Ecto neural progenitor cell (in vitro differentiated cells): Measurements from ENCODE around the gene CCDC127.
A peak's percentile ranks its signal among the peaks of the same experiment; 100 is the strongest.

Experiments used
- DNase-seq: peaks from one replicate; pipeline ENCODE4 v3.0.0-alpha.2; 2018; ENCODE audit warnings: low spot score

CCDC127 gene

GRCh38 chr5:189486-189885 lies 28.5 kb downstream of the CCDC127 start:
- no peak for DNase-seq

DNA sequence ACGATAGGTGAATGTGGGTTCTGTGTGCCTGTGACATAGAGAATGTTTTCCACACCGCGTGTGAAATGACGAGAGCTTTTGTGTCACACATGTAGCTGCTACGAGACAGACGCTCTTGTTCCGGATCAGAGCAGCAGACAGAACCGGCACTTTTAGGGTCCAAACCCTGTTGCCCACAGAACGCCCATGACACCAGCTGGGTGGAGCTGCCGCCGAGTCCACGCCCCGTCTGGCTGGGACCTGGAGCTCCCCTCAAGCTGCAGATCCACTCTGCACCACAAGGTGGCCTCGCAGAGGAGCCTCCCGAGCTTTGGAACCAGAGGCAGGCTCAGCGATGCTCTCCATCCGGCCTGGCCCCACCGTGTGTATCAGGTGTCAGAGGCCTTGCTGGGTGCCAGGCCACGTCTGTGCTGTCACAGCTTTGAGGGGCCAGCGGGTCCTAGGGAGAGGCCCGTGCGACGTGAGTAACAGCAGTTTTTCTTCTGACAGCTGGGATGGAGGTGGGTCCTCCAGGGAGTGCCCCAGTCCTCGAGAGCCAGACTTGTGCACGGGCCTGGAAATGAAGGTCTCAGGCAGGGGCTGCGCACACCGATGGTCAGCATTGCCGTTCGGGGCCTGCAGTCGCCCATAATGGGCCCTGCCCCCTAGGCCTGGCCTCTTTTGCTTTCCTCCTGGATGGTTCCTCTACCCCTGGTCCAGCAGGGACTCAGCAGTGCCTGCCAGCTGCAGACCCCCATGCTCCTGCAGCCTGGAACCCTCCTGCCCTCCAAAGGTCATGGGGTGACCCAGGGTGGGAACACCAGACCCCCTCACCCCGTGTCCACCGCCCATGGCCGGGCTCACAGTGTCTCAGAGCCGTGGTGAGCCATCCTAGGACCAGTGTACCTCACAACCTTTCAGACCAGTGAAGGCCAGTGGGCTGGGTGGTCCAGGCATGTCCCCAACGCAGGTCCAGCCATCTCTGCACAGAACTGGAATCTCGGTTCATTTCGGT lies 29.2 kb downstream of the CCDC127 start:
- DNase-seq: peak; percentile 92

DNA sequence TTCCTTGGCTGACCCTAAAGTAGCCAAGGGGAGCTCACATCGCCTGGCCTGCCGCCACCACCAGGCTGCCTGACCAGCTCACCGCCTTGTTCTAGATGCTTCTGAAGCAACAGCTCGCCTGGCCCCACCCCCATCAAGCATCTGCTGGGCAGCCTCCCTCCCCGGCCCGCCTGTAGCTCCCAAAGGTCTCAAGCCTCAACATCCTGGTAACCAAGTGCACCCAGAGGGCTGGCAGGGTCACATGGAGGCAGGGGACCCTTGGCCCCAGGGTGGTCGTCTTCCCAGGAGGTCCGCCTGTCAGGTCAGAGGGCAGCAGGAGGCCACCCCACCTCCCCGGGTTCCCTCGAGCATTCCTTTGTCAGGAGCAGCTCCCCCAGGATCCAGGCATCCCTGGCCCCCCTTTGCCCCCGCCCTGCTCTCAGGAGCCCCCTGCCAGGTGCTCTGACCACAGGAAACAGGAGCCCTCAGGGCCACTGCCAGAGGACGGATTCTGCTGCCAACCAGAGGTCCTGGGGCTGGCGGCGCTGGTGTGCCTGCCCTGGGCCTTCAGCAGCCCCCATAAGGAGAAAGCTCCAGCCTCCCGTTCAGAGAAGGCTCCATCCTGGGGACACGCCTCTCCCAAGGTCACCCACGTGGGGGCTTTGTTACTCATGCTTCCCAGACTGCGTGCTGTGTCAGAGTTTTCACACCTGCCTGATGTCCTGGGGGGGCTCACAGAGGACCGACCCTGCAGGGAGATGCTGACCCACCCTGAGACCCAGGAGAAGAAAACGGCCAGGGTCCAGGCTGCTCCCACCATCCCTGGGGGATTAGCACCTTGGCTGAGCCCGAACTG lies 30.1 kb downstream of the CCDC127 start:
- DNase-seq: no peak

- DNase-seq: no peak
These were observed 30.9 kb downstream of the CCDC127 start for GRCh38 chr5:187042-187431.

DNA sequence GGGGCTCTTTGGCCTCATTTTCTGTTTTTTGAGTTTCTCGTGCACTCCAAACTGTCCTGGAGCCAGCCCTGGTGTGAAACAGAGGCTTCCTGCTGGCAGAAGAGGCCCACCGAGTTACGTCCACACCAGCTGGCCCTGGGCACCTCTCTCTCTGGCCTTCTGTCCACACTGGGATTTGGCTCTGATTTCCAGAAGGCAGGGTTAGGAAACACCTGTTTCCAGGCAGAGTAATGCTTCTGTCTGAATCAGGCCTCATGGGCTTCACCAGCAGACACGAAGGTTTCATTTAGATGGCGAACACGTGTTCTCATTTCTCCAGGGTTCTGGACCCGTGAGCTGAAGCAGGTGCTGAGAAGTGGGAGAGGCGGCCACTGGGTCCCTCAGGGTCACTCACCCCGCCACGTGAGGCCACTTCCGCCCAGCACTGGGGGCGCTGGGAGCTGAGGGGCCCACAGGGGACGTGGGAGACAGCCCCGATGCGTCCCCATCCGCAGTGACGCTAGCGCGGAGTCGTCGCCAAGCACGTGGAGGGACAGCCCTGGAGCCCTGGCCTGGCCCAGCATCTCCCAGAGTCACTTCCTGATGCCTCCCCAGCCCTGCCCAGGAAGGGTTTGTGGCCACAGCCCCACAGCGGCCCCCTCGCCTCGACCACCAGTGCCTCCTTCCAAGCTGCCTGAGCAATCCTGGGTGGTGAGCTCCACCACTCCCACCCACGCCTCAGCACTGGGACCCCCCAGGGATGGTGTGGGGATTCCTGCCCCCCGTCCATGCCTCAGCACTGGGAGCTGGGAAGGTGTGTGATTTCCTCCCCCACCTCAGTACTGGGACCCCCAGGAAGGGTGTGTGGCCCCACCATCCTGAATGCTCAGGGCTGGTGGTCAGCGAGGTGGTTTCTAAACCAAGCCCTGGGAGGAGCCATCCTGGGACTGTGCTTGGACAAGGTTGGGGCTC lies 31.6 kb downstream of the CCDC127 start:
- no peak for DNase-seq

- DNase-seq: no peak
These were observed 32.6 kb downstream of the CCDC127 start for GRCh38 chr5:185095-186070.

DNA sequence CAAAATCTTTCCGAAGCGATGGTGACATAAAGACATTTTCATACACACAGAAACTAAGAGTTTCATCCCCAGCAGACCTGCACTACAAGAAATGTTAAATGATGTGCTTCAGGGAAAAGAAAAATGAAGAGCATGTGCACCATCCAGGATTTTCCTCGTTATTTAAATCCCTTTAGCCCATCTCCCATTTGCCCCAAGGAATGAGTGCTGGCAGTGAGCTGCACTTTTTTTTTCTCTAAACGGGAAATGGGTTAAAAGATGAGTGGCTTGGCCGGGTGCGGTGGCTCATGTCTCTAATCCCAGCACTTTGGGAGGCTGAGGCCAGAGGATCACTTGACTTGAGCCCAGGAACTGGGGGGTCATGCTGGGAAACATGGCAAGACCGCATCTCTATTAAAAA lies 33.5 kb downstream of the CCDC127 start:
- no peak for DNase-seq

GRCh38 chr5:182126-182525 lies 35.8 kb downstream of the CCDC127 start:
- no peak for DNase-seq

DNA sequence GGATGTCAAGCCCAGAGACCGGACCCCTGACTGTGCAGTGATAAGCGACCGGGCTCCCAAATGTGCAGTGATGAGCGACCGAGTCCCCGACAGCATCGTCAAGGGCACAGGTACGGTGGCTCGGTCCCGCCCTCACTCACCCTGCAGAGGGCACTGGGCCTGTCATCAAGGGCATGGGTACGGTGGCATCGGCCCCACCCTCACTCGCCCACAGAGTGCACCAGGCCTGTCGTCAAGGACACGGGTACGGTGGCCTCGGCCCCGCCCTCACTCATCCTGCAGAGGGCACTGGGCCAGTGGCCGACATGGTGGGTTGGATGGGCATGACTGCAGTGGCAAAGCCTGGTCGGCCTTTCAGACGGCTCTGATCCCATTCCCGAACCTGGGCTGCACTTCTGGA lies 36.4 kb downstream of the CCDC127 start:
- no peak for DNase-seq

GRCh38 chr5:181160-181559 lies 36.8 kb downstream of the CCDC127 start:
- DNase-seq: no peak

- no peak for DNase-seq
These were observed 37.6 kb downstream of the CCDC127 start for GRCh38 chr5:180286-180918.

DNA sequence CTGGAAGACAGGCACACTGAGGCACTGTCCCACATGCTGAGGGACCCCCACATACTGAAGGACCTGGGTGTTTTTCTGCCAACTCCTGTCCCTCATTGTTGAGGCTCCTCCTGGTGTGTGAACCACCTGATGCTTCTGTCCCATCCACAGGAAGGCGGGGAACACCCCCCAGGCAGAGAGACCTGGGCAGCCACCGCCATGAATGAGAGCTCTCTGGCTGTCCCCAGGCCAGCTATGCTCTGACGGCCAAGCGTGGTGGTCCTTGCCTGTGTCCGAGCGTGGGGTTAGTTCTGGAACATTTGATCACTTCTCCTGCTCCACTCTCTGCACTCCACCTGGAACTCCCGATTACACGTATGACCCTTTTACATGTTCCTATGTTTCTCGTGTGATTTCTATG lies 38.6 kb downstream of the CCDC127 start:
- DNase-seq: no peak

GRCh38 chr5:178110-178509 lies 39.8 kb downstream of the CCDC127 start:
- no peak for DNase-seq

DNA sequence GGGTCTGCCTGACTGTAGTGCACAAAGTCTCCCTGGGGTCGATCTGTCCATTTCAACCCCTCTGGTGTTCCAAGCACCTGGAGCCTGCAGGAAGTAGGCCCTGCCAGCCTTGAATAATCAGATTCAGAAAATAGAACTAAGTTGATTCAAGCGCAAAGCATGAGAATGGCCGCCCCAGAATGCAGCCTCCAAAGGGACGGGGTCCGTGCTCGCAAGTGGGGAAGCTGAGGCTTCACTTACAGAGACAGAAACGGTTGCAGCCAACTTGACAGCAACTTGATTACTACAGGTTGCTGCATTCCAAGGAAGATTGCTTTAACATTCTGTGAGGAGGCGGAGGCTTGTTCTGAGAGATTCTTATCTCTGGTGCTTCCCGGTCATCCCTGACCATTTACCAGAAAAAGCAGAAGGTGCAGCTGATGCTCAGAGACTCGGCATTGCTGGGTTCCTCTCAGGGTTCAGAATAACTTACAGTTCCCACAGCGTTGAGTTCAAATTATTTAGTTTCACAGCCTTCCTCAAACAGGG lies 41.6 kb downstream of the CCDC127 start:
- no peak for DNase-seq

- DNase-seq: no peak
These were observed 43.0 kb downstream of the CCDC127 start for GRCh38 chr5:174876-175465.

- no peak for DNase-seq
These were observed 43.7 kb downstream of the CCDC127 start for GRCh38 chr5:174291-174600.

DNA sequence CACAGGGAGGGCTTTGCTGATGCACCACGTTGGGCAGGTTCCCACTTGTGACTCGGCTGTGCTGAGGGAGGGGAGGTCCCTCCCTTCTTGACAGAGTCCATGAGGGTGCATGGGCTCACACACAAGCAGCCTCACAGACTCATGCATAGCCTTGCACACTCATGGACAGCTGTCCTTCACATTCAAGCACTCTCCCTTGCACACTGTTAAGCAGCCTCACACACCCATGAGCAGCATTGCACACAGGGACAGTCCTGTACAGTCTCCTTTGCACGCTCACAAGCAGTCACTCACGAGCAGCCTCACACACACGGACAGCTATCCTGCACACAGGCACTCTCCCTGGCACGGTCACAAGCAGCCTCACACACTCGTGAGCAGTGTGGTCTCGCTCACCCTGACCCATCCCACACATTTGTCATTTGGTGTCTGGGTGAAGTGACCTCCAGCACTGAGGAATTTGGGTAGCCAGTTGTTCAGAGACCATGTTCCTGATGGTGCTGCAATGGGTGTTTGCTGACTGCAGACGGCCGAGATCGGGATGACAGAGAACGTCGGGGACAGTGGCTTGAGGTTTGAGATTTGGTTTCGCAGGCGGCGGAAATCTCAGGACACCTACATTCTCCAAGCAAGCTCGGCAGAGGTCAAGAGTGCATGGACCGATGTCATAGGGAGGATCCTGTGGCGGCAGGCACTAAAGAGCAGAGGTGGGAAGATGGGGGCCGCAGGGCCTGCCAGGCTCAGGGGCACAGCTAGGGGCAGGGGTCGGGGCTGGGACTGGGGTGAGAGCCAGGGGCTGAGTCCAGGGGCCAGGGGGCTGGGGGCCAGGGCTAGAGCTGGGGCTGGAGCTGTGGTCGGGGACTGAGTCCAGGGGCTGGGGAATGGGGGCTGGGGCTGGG lies 44.3 kb downstream of the CCDC127 start:
- DNase-seq: no peak

GRCh38 chr5:172841-173251 lies 45.1 kb downstream of the CCDC127 start:
- no peak for DNase-seq

GRCh38 chr5:172421-172820 lies 45.5 kb downstream of the CCDC127 start:
- no peak for DNase-seq
